ENCODE measurements around the gene HOXA7. TPM values are rescaled to one million over a fixed set of nuclear protein-coding genes. Genes with fewer than 3 reads are reported as not detected.

Gene HOXA7
- total RNA-seq, 1 donor from 2014 or later = not detected

GRCh38 chr7:27153526-27153925, 2.9 kb downstream of the HOXA7 start:
- intact Hi-C loops (cut with DNase I) = no loop called here
- no peak for DNase-seq (ENCODE audit: low spot score)

- intact Hi-C loops (cut with DNase I) = no loop called here
- peak; percentile 44 for DNase-seq (ENCODE audit: low spot score)
These were observed 3.5 kb downstream of the HOXA7 start for GRCh38 chr7:27152816-27153442.

GRCh38 chr7:27151931-27152815, 4.3 kb downstream of the HOXA7 start, which contains the start of gene HOXA3:
HOXA3 (minus strand) TSS chr7:27152583; CDS start chr7:27110640, 41,943 bp downstream.
- DNase-seq (ENCODE audit: low spot score) = peak; percentile 41
- intact Hi-C loops (cut with DNase I) = no loop called here

- DNase-seq (ENCODE audit: low spot score) = no peak
These were observed 5.0 kb downstream of the HOXA7 start for GRCh38 chr7:27151341-27151930.

GRCh38 chr7:27150568-27151340, 5.7 kb downstream of the HOXA7 start:
- intact Hi-C loops (cut with DNase I) = no loop called here
- peak; percentile 82 for DNase-seq (ENCODE audit: low spot score)

More at GRCh38 chr7:27151341-27151930, 5.0 kb downstream of the HOXA7 start:
- intact Hi-C loops (cut with DNase I) = no loop called here

GRCh38 chr7:27149842-27150567, 6.5 kb downstream of the HOXA7 start:
- no peak for DNase-seq (ENCODE audit: low spot score)
- intact Hi-C loops (cut with DNase I) = no loop called here

GRCh38 chr7:27148756-27149641, 7.5 kb downstream of the HOXA7 start:
- intact Hi-C loops (cut with DNase I) = no loop called here
- DNase-seq (ENCODE audit: low spot score) = peak; percentile 60

GRCh38 chr7:27148031-27148755, 8.3 kb downstream of the HOXA7 start:
- DNase-seq (ENCODE audit: low spot score) = peak; percentile 54
- intact Hi-C loops (cut with DNase I) = no loop called here

GRCh38 chr7:27147199-27148030, 9.1 kb downstream of the HOXA7 start, which contains the start of gene HOXA6:
HOXA6 (minus strand) TSS chr7:27147774; CDS start chr7:27147749, 25 bp downstream.
- intact Hi-C loops (cut with DNase I) = no loop called here
- peak; percentile 74 for DNase-seq (ENCODE audit: low spot score)

GRCh38 chr7:27146491-27147198, 9.8 kb downstream of the HOXA7 start:
- intact Hi-C loops (cut with DNase I) = no loop called here
- peak; percentile 53 for DNase-seq (ENCODE audit: low spot score)

- DNase-seq (ENCODE audit: low spot score) = peak; percentile 59
- intact Hi-C loops (cut with DNase I) = no loop called here
These were observed 10.5 kb downstream of the HOXA7 start for GRCh38 chr7:27145914-27146412.

- peak; percentile 47 for DNase-seq (ENCODE audit: low spot score)
These were observed 11.1 kb downstream of the HOXA7 start for GRCh38 chr7:27145165-27145913.

GRCh38 chr7:27144781-27145164, 11.7 kb downstream of the HOXA7 start:
- DNase-seq (ENCODE audit: low spot score) = peak; percentile 47
- intact Hi-C loops (cut with DNase I) = no loop called here

More at GRCh38 chr7:27145165-27145913, 11.1 kb downstream of the HOXA7 start:
- intact Hi-C loops (cut with DNase I) = no loop called here

- intact Hi-C loops (cut with DNase I) = no loop called here
- no peak for DNase-seq (ENCODE audit: low spot score)
These were observed 12.3 kb downstream of the HOXA7 start for GRCh38 chr7:27143950-27144780.
